Neural crest cell (in vitro differentiated cells): Measurements from ENCODE around the gene LCOR. TPM values are rescaled to one million over a fixed set of nuclear protein-coding genes. Genes with fewer than 3 reads are reported as not detected.

Source experiments
- DNase-seq: peaks from one replicate; pipeline ENCODE4 v3.0.0; 2021; ENCODE audit warnings: low read depth, mixed read lengths, low spot score
- H3K27ac Mint-ChIP-seq: one replicate; pipeline ENCODE4 v1.8.0; 2021; ENCODE audit warnings: mild to moderate bottlenecking, mixed read lengths; ENCODE audit not compliant: unreplicated experiment
- H3K27me3 Mint-ChIP-seq: 2 replicates; pipeline ENCODE4 v1.8.0; 2021; ENCODE audit warnings: low read depth, mild to moderate bottlenecking, mixed read lengths
- H3K36me3 Mint-ChIP-seq: 2 replicates; pipeline ENCODE4 v1.8.0; 2021; ENCODE audit warnings: low read depth, mild to moderate bottlenecking, mixed read lengths
- H3K4me1 Mint-ChIP-seq: 2 replicates; pipeline ENCODE4 v1.8.0; 2021; ENCODE audit warnings: mixed read lengths
- H3K4me3 Mint-ChIP-seq: one replicate; pipeline ENCODE4 v1.8.0; 2021; ENCODE audit warnings: mild to moderate bottlenecking, mixed read lengths
- H3K9me3 Mint-ChIP-seq: 2 replicates; pipeline ENCODE4 v1.8.0; 2021; ENCODE audit warnings: mixed read lengths
- total RNA-seq: library from RNA; stranded (reverse); gene quantifications from 2 replicates; pipeline ENCODE4 v1.2.1, GENCODE V29; 2021
- TF ChIP-seq, protein P1 (sequence below): fragments of 200-600 bp; sonication (generic); conservative IDR thresholded peaks from 2 replicates; pipeline ENCODE4 v1.5.0; 2021; ENCODE audit warnings: antibody characterized with exemption, mild to moderate bottlenecking

Gene LCOR
- total RNA-seq, 1 donor from 2014 or later = 54.4 TPM

DNA sequence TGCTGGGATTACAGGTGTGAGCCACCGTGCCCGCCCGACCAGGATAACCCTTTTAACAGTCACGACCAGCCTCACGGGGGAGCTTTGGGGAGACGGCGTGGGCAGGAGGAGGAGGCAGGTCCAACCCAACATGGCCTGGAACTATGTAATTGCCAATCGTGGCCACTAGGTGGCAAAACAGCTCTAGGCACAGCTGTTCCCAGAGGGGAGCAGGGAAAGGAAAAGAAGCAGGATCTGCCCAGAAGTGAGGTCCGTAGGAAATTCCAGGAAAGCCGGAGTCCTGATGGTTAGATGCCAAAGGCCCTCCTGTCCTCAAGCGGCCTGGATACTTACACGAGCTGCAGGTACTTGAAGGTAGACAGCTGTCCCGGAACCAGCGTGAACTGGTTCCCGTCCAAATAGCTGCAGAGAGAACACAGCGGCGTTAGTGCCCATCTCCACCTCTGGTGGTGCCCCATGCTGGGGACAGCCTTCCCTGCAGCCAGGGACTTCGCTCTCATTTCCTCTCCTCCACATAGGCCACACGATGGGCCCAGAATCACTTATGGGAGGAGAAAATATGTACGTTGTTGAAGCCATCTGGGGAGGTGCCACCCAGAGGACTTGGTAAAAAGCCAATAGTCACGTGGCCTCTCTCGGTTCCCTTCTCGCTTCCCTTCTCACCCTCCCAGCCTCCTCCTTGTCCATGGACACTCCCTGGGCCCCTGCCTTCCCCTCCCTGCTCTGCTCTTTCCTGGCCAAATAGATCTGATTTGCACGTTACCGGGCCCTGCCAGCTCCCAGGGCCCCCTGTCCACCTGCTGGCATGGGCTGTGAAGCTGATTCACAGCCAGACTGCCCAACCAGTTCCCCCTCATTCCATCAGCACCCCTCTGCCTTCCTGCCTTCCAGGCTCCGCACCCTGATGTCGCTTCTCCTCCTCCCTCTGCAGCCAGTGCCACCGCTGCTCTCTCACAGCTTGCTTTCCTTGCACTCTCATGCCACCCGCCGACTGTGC lies 205.6 kb downstream of the LCOR start:
- TF ChIP-seq, protein P1, sequence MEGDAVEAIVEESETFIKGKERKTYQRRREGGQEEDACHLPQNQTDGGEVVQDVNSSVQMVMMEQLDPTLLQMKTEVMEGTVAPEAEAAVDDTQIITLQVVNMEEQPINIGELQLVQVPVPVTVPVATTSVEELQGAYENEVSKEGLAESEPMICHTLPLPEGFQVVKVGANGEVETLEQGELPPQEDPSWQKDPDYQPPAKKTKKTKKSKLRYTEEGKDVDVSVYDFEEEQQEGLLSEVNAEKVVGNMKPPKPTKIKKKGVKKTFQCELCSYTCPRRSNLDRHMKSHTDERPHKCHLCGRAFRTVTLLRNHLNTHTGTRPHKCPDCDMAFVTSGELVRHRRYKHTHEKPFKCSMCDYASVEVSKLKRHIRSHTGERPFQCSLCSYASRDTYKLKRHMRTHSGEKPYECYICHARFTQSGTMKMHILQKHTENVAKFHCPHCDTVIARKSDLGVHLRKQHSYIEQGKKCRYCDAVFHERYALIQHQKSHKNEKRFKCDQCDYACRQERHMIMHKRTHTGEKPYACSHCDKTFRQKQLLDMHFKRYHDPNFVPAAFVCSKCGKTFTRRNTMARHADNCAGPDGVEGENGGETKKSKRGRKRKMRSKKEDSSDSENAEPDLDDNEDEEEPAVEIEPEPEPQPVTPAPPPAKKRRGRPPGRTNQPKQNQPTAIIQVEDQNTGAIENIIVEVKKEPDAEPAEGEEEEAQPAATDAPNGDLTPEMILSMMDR = peak; percentile 84
- Mint-ChIP-seq H3K4me3 (no peak overlapping the region), H3K9me3 (no peaks in the 10 kb centered on the region)

DNA sequence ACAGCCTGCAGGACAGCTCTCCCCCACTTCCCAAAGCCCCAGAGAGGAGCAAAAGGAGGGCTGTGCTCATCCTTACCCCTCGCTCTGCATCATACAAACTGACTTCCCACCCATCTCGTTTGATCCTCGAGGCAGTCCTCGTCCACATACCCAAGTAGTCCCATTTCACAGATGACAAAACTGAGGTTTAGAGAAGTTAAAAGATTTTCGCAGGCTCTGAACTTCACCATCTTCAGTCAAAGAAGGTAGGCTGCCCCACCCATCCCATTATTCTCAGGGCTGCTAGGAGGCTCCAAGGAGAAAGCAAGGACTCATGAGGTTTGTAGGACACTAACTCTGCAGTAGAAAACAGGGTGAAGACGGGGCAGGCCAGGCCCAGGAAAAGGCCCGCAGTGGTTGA lies 206.6 kb downstream of the LCOR start:
- peaks cover 17% of the 10 kb centered on the region for H3K4me1 Mint-ChIP-seq
- no peaks in the 10 kb centered on the region for H3K36me3 Mint-ChIP-seq
- DNase-seq = no peak
- no peak overlapping the region for H3K4me3 Mint-ChIP-seq
- peaks cover 12% of the 10 kb centered on the region for H3K27me3 Mint-ChIP-seq
- H3K27ac Mint-ChIP-seq = no peak overlapping the region
- TF ChIP-seq, protein P1 = no peak
- no peaks in the 10 kb centered on the region for H3K9me3 Mint-ChIP-seq

More for the DNA sequence above, 205.6 kb downstream of the LCOR start:
- Mint-ChIP-seq H3K27ac (no peak overlapping the region), H3K36me3 (no peaks in the 10 kb centered on the region), H3K27me3 (peaks cover 19% of the 10 kb centered on the region), H3K4me1 (peaks cover 17% of the 10 kb centered on the region)
- peak; percentile 88 for DNase-seq

DNA sequence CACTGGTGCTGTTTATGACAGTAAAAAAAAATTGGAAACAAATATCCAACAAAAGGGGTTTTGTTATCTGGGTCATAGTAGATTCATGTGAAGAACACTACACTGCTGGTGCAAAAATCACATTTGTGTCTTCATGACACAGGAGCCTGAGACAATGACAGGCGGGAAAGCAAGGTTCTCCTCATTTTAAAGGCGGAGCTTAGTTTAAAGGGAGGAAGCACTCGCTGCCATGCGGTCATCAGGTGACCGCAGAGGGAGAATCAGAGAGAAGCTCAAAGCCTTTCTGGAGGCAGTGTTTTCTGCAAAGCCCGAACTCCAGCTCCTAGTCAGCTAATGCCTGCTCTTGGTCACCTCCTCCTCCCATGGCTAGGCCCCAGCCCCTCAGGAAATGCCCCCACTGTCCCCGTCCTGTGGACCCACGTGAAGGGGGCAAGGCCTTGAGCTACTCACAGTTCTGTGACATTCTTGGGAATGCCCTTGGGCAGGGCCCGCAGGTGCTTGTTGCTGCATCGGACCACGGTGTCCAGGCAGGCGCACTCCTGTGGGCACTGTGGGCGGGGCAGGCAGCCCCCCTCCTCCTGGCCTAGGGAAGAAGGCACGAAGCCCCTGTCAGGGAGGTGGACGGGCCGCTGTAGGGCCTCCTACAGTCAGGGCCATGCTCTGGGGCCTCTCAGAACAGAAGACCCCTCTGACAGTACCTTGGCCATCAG lies 207.6 kb downstream of the LCOR start:
- H3K36me3 Mint-ChIP-seq = no peaks in the 10 kb centered on the region
- no peak for DNase-seq
- H3K27ac Mint-ChIP-seq = peak overlapping the region; percentile 32
- TF ChIP-seq, protein P1 = no peak
- H3K4me1 Mint-ChIP-seq = peaks cover 17% of the 10 kb centered on the region
- peaks cover 10% of the 10 kb centered on the region for H3K27me3 Mint-ChIP-seq
- H3K4me3 Mint-ChIP-seq = no peak overlapping the region
- no peaks in the 10 kb centered on the region for H3K9me3 Mint-ChIP-seq

DNA sequence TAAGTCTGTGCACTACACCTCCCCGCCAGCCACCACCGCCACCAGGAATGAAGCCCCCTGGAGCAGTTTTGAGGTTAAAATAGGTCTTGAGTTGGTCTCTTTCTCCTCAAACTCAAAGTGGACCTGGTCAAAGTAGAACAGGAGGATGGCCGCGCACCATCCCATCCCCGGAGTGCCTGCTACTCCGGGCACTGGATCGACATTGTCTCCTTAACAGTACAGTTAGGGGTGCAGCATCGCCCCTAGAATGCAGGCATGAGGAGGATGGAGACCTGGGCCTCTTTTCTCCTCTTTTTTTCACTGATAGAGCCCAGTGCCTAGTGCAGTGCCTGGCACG lies 208.1 kb downstream of the LCOR start:
- Mint-ChIP-seq H3K4me3 (no peak overlapping the region), H3K9me3 (no peaks in the 10 kb centered on the region), H3K4me1 (peaks cover 17% of the 10 kb centered on the region), H3K27me3 (peaks cover 4% of the 10 kb centered on the region), H3K36me3 (no peaks in the 10 kb centered on the region), H3K27ac (no peak overlapping the region)
- DNase-seq = no peak
- TF ChIP-seq, protein P1 = no peak

DNA sequence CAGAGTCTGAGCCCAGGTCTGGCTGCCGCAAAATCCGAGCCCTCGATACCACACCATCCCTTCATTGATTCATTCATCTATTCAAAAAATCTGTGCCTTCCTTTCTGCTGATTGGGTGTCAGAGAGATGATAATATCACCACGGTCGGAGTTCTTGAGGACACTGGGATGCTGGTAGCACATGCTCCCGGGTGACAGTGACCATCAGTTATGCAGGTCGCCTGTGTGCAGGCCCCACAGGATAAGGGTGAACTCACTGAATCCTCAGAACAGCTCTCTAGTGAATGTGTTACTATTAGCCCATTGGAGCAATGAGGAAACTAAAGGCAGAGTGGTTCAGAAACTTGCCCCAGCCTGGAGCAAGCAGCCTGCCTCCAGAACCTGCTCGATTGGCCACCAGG lies 208.6 kb downstream of the LCOR start:
- DNase-seq = no peak
- Mint-ChIP-seq H3K27ac (no peak overlapping the region), H3K4me3 (no peak overlapping the region), H3K9me3 (no peaks in the 10 kb centered on the region), H3K4me1 (peaks cover 17% of the 10 kb centered on the region), H3K36me3 (no peaks in the 10 kb centered on the region), H3K27me3 (peaks cover 4% of the 10 kb centered on the region)
- TF ChIP-seq, protein P1 = no peak
